ENCODE data around the gene TNFAIP8. TPM values are rescaled to one million over a fixed set of nuclear protein-coding genes. Genes with fewer than 3 reads are reported as not detected.

TNFAIP8 gene
- total RNA-seq, 1 donor from 2014 or later: 40.0 TPM

- no peak for DNase-seq (ENCODE audit: low read depth)
- H3K4me3 ChIP-seq (ENCODE audit: low read depth, low read length): no peak overlapping the region
- TF ChIP-seq CTCF (IDR thresholded peaks at IDR 0.05; ENCODE audit: insufficient read depth, low read length, poor library complexity, severe bottlenecking): no peak
- H3K27me3 ChIP-seq (ENCODE audit: control insufficient read depth, insufficient read depth, low read length): no peaks in the 10 kb centered on the region
- H3K36me3 ChIP-seq (ENCODE audit: control insufficient read depth, insufficient read depth, low read length): no peaks in the 10 kb centered on the region
Measured at GRCh38 chr5:119370486-119370885, 14.7 kb downstream of the TNFAIP8 start.

- Histone ChIP-seq H3K36me3 (ENCODE audit: control insufficient read depth, insufficient read depth, low read length) (no peaks in the 10 kb centered on the region), H3K27me3 (ENCODE audit: control insufficient read depth, insufficient read depth, low read length) (no peaks in the 10 kb centered on the region), H3K4me3 (ENCODE audit: low read depth, low read length) (no peak overlapping the region)
- no peak for TF ChIP-seq CTCF (IDR thresholded peaks at IDR 0.05; ENCODE audit: insufficient read depth, low read length, poor library complexity, severe bottlenecking)
- no peak for DNase-seq (ENCODE audit: low read depth)
Measured at GRCh38 chr5:119371146-119371545, 15.3 kb downstream of the TNFAIP8 start.

- Histone ChIP-seq H3K36me3 (ENCODE audit: control insufficient read depth, insufficient read depth, low read length) (no peaks in the 10 kb centered on the region), H3K27me3 (ENCODE audit: control insufficient read depth, insufficient read depth, low read length) (no peaks in the 10 kb centered on the region), H3K4me3 (ENCODE audit: low read depth, low read length) (no peak overlapping the region)
- TF ChIP-seq CTCF (IDR thresholded peaks at IDR 0.05; ENCODE audit: insufficient read depth, low read length, poor library complexity, severe bottlenecking): no peak
- no peak for DNase-seq (ENCODE audit: low read depth)
Measured at GRCh38 chr5:119373449-119373858, 17.6 kb downstream of the TNFAIP8 start.

GRCh38 chr5:119374901-119375300, 19.1 kb downstream of the TNFAIP8 start:
- no peak for DNase-seq (ENCODE audit: low read depth)
- Histone ChIP-seq H3K36me3 (ENCODE audit: control insufficient read depth, insufficient read depth, low read length) (no peaks in the 10 kb centered on the region), H3K27me3 (ENCODE audit: control insufficient read depth, insufficient read depth, low read length) (no peaks in the 10 kb centered on the region), H3K4me3 (ENCODE audit: low read depth, low read length) (no peak overlapping the region)
- TF ChIP-seq CTCF (IDR thresholded peaks at IDR 0.05; ENCODE audit: insufficient read depth, low read length, poor library complexity, severe bottlenecking): no peak

- no peak for DNase-seq (ENCODE audit: low read depth)
- no peak for TF ChIP-seq CTCF (IDR thresholded peaks at IDR 0.05; ENCODE audit: insufficient read depth, low read length, poor library complexity, severe bottlenecking)
- no peaks in the 10 kb centered on the region for H3K27me3 ChIP-seq (ENCODE audit: control insufficient read depth, insufficient read depth, low read length)
Measured at GRCh38 chr5:119377066-119377465, 21.2 kb downstream of the TNFAIP8 start.

GRCh38 chr5:119378075-119378700, 22.4 kb downstream of the TNFAIP8 start:
- Histone ChIP-seq H3K4me3 (ENCODE audit: low read depth, low read length) (no peak overlapping the region), H3K36me3 (ENCODE audit: control insufficient read depth, insufficient read depth, low read length) (no peaks in the 10 kb centered on the region), H3K27me3 (ENCODE audit: control insufficient read depth, insufficient read depth, low read length) (no peaks in the 10 kb centered on the region)
- no peak for TF ChIP-seq CTCF (IDR thresholded peaks at IDR 0.05; ENCODE audit: insufficient read depth, low read length, poor library complexity, severe bottlenecking)
- DNase-seq (ENCODE audit: low read depth): no peak

More at GRCh38 chr5:119377066-119377465, 21.2 kb downstream of the TNFAIP8 start:
- H3K36me3 ChIP-seq (ENCODE audit: control insufficient read depth, insufficient read depth, low read length): no peaks in the 10 kb centered on the region
- H3K4me3 ChIP-seq (ENCODE audit: low read depth, low read length): no peak overlapping the region
